NCI-H2107 treated with DMSO at 0.1 percent for 48 hours (cell line): ENCODE data around the gene CDK11B.
A peak's percentile ranks its signal among the peaks of the same experiment; 100 is the strongest.
"Not testable (repeated sequence)": the region's sequence is repeated elsewhere in the genome, so short reads cannot be mapped to it uniquely, and the experiment has no call there.

Experiments used
- DNase-seq: peaks from one replicate; lab custom pipeline; 2025; ENCODE audit not compliant: unreplicated experiment; lab: John Stamatoyannopoulos, UW

The CDK11B gene

GRCh38 chr1:1662830-1663560, 4.2 kb upstream of the CDK11B start:
- DNase-seq: not testable (repeated sequence)

GRCh38 chr1:1662392-1662791, 3.6 kb upstream of the CDK11B start:
- DNase-seq: not testable (repeated sequence)

- not testable (repeated sequence) for DNase-seq
Observed at GRCh38 chr1:1648265-1648664, 10.5 kb downstream of the CDK11B start.

- not testable (repeated sequence) for DNase-seq
Observed at GRCh38 chr1:1647567-1648241, 11.1 kb downstream of the CDK11B start.

- not testable (repeated sequence) for DNase-seq
Observed at GRCh38 chr1:1646326-1646725, 12.5 kb downstream of the CDK11B start.

- DNase-seq: not testable (repeated sequence)
Observed at GRCh38 chr1:1640711-1641461, 17.9 kb downstream of the CDK11B start.

GRCh38 chr1:1640081-1640480, 18.7 kb downstream of the CDK11B start:
- DNase-seq: not testable (repeated sequence)

GRCh38 chr1:1639368-1639767, 19.4 kb downstream of the CDK11B start:
- not testable (repeated sequence) for DNase-seq

GRCh38 chr1:1638528-1638927, 20.3 kb downstream of the CDK11B start:
- not testable (repeated sequence) for DNase-seq

- not testable (repeated sequence) for DNase-seq
Observed at GRCh38 chr1:1637479-1637875, 21.3 kb downstream of the CDK11B start.

GRCh38 chr1:1636621-1637478, 22.0 kb downstream of the CDK11B start:
- not testable (repeated sequence) for DNase-seq

- DNase-seq: not testable (repeated sequence)
Observed at GRCh38 chr1:1634613-1635012, 24.2 kb downstream of the CDK11B start.

- DNase-seq: not testable (repeated sequence)
Observed at GRCh38 chr1:1633409-1633808, 25.4 kb downstream of the CDK11B start.

GRCh38 chr1:1631782-1632420, 26.9 kb downstream of the CDK11B start, which contains the start of gene MMP23B:
TSS of gene MMP23B (plus strand) at chr1:1632173. CDS start at chr1:1632219, 46 bp downstream.
- no peak for DNase-seq

GRCh38 chr1:1630965-1631781, 27.6 kb downstream of the CDK11B start:
- no peak for DNase-seq

GRCh38 chr1:1630191-1630964, 28.4 kb downstream of the CDK11B start:
- DNase-seq: peak; percentile 0

GRCh38 chr1:1629430-1630190, 29.2 kb downstream of the CDK11B start:
- DNase-seq: no peak
